ENCODE data around the gene SLC47A1.

Gene SLC47A1

DNA sequence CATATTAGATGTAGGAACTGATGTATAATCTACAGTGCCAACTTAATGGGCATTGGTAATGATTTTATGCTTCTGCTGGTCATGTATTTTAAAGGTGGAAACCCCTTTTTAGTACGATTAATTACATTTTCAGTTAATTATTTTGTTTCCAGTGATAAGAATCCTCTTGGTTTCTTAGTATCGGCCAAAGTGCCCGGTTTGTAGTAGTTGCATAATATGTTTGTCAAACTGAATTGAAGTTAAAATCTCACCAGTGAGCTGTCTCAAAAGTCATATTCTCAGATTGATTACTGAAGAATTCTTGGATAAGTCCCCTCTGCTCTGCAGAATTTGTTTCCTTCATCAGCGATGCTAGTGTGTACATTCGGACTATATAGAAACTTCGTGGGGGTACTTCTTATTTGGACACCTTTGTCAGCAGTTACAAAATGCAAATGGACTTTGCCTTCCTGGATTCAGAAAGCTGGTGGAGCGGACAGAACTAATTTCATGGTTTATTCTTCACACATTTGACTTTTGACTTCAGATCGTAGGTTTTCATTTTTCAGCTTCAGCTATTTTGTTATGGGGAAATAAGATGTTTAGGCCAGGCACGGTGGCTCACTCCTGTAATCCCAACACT is 28.2 kb downstream of the SLC47A1 start:
- H3K79me2 ChIP-seq (ENCODE audit: insufficient read depth, low read length) = no peaks in the 10 kb centered on the region
- ATAC-seq (ENCODE audit: insufficient read depth, low read depth) (no peak), DNase-seq (no peak)
- no peaks in the 10 kb centered on the region for H3K36me3 ChIP-seq (ENCODE audit: insufficient read depth, low read length)
- no peak overlapping the region for H3K4me3 ChIP-seq (ENCODE audit: low read depth in 1 of 2, low read length in 2 of 2)
- no peaks in the 10 kb centered on the region for H4K20me1 ChIP-seq (ENCODE audit: insufficient read depth, low read length)
- H3K9me3 ChIP-seq (ENCODE audit: insufficient read depth, low read length, severe bottlenecking) = no peaks in the 10 kb centered on the region
- H3K27me3 ChIP-seq (ENCODE audit: insufficient read depth, low read length, poor library complexity) = no peaks in the 10 kb centered on the region
- TF ChIP-seq, protein P1, sequence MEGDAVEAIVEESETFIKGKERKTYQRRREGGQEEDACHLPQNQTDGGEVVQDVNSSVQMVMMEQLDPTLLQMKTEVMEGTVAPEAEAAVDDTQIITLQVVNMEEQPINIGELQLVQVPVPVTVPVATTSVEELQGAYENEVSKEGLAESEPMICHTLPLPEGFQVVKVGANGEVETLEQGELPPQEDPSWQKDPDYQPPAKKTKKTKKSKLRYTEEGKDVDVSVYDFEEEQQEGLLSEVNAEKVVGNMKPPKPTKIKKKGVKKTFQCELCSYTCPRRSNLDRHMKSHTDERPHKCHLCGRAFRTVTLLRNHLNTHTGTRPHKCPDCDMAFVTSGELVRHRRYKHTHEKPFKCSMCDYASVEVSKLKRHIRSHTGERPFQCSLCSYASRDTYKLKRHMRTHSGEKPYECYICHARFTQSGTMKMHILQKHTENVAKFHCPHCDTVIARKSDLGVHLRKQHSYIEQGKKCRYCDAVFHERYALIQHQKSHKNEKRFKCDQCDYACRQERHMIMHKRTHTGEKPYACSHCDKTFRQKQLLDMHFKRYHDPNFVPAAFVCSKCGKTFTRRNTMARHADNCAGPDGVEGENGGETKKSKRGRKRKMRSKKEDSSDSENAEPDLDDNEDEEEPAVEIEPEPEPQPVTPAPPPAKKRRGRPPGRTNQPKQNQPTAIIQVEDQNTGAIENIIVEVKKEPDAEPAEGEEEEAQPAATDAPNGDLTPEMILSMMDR (IDR thresholded peaks at IDR 0.05; ENCODE audit: borderline replicate concordance, extremely low read depth, low read length, poor library complexity, severe bottlenecking) = no peak
- TF ChIP-seq EZH2 (IDR thresholded peaks at IDR 0.05; ENCODE audit: borderline replicate concordance, low read depth, low read length, severe bottlenecking) = no peak
- no peak overlapping the region for H3K4me2 ChIP-seq (ENCODE audit: insufficient read depth, low read length)
- H3K9ac ChIP-seq (ENCODE audit: low read depth, low read length) = no peak overlapping the region
- H3K4me1 ChIP-seq (ENCODE audit: insufficient read depth, low read length) = no peaks in the 10 kb centered on the region
- H3K27ac ChIP-seq (ENCODE audit: low read length) = no peak overlapping the region
- H2AFZ ChIP-seq (ENCODE audit: low read depth, low read length) = no peak overlapping the region

DNA sequence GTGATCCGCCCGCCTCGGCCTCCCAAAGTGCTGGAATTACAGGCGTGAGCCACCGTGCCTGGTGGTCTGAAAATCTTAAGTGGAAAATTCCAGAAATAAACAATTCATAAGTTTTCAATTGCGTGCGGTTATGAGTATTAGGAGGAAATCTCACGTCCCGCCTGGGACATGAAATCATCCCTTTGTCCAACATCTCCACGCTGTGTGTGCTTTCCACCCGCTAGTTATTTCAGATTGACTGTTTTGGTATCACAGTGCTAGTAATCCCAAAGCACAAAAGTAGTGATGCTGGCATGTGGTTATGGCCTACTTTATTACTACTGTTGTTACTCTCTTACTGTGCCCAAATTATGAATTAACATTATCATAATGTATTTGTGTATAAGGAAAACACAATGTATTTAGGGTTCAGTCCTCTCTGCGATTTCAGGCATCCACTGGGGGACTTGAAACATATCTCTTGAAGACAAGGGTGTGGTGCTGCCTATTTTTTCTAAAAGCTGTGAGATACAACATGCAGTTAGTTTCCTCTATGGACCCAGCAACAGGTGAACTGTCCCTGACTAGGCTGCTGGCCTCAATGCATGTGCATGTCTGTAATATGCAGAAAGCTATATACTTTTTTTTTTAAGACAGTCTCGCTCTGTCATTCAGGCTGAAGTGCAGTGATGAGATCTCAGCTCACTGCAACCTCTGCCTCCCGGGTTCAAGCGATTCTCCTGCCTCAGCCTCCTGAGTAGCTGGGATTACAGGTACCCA is 32.3 kb downstream of the SLC47A1 start:
- H3K27ac ChIP-seq (ENCODE audit: low read length) = no peak overlapping the region
- 0 out of 2 replicates have a peak, but pooled peaks cover 5% of the 10 kb centered on the region for H4K20me1 ChIP-seq (ENCODE audit: insufficient read depth, low read length)
- no peaks in the 10 kb centered on the region for H3K4me1 ChIP-seq (ENCODE audit: insufficient read depth, low read length)
- no peak overlapping the region for H3K4me2 ChIP-seq (ENCODE audit: insufficient read depth, low read length)
- H3K27me3 ChIP-seq (ENCODE audit: insufficient read depth, low read length, poor library complexity) = peaks cover 7% of the 10 kb centered on the region
- no peak overlapping the region for H2AFZ ChIP-seq (ENCODE audit: low read depth, low read length)
- no peak for TF ChIP-seq EZH2 (IDR thresholded peaks at IDR 0.05; ENCODE audit: borderline replicate concordance, low read depth, low read length, severe bottlenecking)
- TF ChIP-seq, protein P1 (IDR thresholded peaks at IDR 0.05; ENCODE audit: borderline replicate concordance, extremely low read depth, low read length, poor library complexity, severe bottlenecking) = no peak
- no peaks in the 10 kb centered on the region for H3K36me3 ChIP-seq (ENCODE audit: insufficient read depth, low read length)
- H3K4me3 ChIP-seq (ENCODE audit: low read depth in 1 of 2, low read length in 2 of 2) = no peak overlapping the region
- no peak overlapping the region for H3K9ac ChIP-seq (ENCODE audit: low read depth, low read length)
- no peaks in the 10 kb centered on the region for H3K79me2 ChIP-seq (ENCODE audit: insufficient read depth, low read length)
- DNase-seq (no peak), ATAC-seq (ENCODE audit: insufficient read depth, low read depth) (no peak)
- H3K9me3 ChIP-seq (ENCODE audit: insufficient read depth, low read length, severe bottlenecking) = no peaks in the 10 kb centered on the region

DNA sequence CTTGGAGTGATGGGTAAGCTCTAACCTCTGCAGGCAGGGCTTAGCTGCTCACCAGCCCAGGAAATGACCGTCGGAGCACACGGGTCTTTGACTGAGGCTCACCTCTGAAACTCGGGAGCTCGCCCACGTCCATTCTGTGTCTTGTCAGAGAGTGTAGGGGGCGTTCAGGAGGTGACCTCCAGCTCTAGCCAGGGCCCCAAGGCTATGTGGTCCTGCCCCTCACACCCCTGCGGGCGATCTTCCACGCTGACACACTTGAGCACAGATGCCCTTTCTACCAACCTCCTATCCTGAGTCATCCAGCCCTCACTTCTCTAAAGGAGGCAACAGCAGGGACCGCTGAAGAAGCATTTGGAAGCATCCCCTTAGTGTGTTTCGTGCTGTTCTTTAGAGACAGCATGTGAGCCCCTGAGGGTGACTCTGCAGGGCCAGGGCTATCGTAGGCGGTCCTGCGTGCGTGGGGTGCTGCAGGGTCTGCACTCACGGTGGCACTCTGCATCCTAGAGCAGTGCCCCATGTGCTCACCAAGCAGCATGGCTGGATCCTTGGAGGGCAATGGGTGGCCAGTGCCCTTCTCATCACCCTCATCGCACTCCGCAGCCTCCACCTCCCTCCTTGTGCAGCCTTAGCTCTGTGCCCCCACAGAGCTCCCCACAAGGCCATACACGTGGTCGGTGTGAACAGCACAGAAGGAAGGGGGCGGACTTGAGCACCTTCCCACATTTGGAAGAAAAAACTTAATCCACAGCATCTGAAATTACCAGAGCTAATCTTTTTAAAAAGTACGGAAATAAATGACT is 33.8 kb downstream of the SLC47A1 start:
- no peak for ATAC-seq (ENCODE audit: insufficient read depth, low read depth)
- no peak for DNase-seq
- Histone ChIP-seq H3K79me2 (ENCODE audit: insufficient read depth, low read length) (no peaks in the 10 kb centered on the region), H3K4me3 (ENCODE audit: low read depth in 1 of 2, low read length in 2 of 2) (no peak overlapping the region), H3K27me3 (ENCODE audit: insufficient read depth, low read length, poor library complexity) (peaks cover 12% of the 10 kb centered on the region), H2AFZ (ENCODE audit: low read depth, low read length) (no peak overlapping the region), H3K36me3 (ENCODE audit: insufficient read depth, low read length) (no peaks in the 10 kb centered on the region), H3K4me1 (ENCODE audit: insufficient read depth, low read length) (no peaks in the 10 kb centered on the region), H3K27ac (ENCODE audit: low read length) (no peak overlapping the region), H3K4me2 (ENCODE audit: insufficient read depth, low read length) (no peak overlapping the region), H3K9me3 (ENCODE audit: insufficient read depth, low read length, severe bottlenecking) (no peaks in the 10 kb centered on the region), H4K20me1 (ENCODE audit: insufficient read depth, low read length) (0 out of 2 replicates have a peak, but pooled peaks cover 5% of the 10 kb centered on the region), H3K9ac (ENCODE audit: low read depth, low read length) (no peak overlapping the region)
- no peak for TF ChIP-seq EZH2 (IDR thresholded peaks at IDR 0.05; ENCODE audit: borderline replicate concordance, low read depth, low read length, severe bottlenecking)
- TF ChIP-seq, protein P1 (IDR thresholded peaks at IDR 0.05; ENCODE audit: borderline replicate concordance, extremely low read depth, low read length, poor library complexity, severe bottlenecking) = no peak

All from DND-41 (cell line).